ENCODE measurements around the gene CCDC63.

The CCDC63 gene

DNA sequence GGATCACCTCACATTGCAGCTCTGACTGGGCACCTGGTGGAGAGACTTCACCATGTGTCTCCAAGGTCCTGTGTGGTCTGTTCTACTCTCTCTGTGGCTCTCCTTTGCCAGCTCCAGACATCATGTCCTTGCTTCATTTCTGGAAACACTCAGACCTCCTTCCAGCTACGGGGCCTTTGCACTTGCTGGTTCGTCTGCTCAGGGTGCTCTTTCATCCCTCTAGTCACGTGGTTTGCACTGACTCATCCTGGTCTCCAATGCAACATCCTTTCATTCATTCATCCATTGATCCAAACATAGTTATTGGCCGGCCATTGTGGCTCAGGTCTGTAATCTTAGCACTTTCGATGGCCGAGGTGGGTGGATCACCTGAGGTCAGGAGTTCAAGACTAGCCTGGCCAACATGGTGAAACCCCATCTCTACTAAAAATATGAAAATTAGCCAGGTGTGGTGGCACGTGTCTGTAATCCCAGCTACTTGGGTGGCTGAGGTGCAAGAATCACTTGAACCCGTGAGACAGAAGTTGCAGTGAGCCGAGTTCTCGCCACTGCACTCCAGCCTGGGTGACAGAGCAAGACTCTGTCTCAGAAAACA is 23.9 kb upstream of the CCDC63 start:
- no peak for DNase-seq (ENCODE audit: low read depth in 1 of 2, low spot score in 1 of 2)
- Histone ChIP-seq H3K27ac (replicated peaks) (no peak overlapping the region), H3K4me3 (replicated peaks; ENCODE audit: insufficient read depth, low read length) (no peak overlapping the region), H3K27me3 (ENCODE audit: insufficient read depth, poor library complexity, severe bottlenecking) (no peaks in the 10 kb centered on the region)
- TF ChIP-seq CTCF (IDR thresholded peaks at IDR 0.05; ENCODE audit: insufficient read depth, low read length) (no peak), SPI1 (IDR thresholded peaks at IDR 0.05; ENCODE audit: borderline replicate concordance, low read depth) (no peak), POLR2AphosphoS5 (IDR thresholded peaks at IDR 0.05; ENCODE audit: low read depth) (no peak), GABPA (IDR thresholded peaks at IDR 0.05; ENCODE audit: low read depth) (no peak)

DNA sequence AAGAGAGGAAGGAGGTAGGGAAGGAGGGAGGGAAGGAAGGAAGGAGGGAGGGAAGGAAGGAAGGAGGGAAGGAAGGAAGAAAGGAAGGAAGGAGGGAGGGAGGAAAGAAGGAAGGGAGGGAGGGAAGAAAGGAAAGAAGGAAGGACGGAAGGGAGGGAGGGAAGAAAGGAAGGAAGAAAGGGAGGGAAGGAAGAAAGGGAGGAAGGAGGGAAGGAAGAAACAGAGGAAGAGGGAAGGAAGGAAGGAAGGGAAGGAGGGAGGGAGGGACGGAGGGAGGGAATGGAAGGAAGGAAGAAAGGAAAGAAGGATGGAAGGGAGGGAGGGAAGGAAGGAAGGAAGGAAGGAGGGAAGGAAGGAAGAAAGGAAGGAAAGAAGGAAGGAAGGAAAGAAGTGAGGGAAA is 22.4 kb upstream of the CCDC63 start:
- no peaks in the 10 kb centered on the region for H3K27me3 ChIP-seq (ENCODE audit: insufficient read depth, poor library complexity, severe bottlenecking)
- TF ChIP-seq CTCF (IDR thresholded peaks at IDR 0.05; ENCODE audit: insufficient read depth, low read length) (no peak), GABPA (IDR thresholded peaks at IDR 0.05; ENCODE audit: low read depth) (no peak), SPI1 (IDR thresholded peaks at IDR 0.05; ENCODE audit: borderline replicate concordance, low read depth) (no peak), REST (IDR thresholded peaks at IDR 0.05; ENCODE audit: insufficient replicate concordance, low read depth) (no peak), POLR2AphosphoS5 (IDR thresholded peaks at IDR 0.05; ENCODE audit: low read depth) (no peak)

DNA sequence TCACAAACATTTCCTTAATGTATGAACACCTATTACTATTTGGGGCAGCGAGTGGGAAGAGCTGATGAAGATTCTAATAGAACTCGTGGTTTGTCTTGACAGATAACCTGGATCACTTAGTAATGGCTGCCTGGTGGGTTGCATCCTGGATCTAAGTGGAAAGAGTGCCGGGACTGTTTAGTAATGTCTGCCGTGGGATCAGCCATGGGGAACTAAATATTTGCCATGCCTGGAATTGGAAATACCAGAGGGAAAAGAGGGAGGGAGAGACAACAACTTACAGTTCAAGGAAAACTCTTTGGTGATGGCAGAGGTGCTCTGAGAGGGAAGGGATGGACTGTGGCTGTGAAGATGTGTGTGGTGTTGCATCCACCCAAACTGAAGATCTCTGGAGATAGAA is 21.3 kb upstream of the CCDC63 start:
- H3K27me3 ChIP-seq (ENCODE audit: insufficient read depth, poor library complexity, severe bottlenecking): no peaks in the 10 kb centered on the region
- DNase-seq (ENCODE audit: low read depth in 1 of 2, low spot score in 1 of 2): no peak
- no peak overlapping the region for H3K4me3 ChIP-seq (replicated peaks; ENCODE audit: insufficient read depth, low read length)
- H3K27ac ChIP-seq (replicated peaks): no peak overlapping the region
- TF ChIP-seq CTCF (IDR thresholded peaks at IDR 0.05; ENCODE audit: insufficient read depth, low read length) (no peak), POLR2AphosphoS5 (IDR thresholded peaks at IDR 0.05; ENCODE audit: low read depth) (no peak), GABPA (IDR thresholded peaks at IDR 0.05; ENCODE audit: low read depth) (no peak), SPI1 (IDR thresholded peaks at IDR 0.05; ENCODE audit: borderline replicate concordance, low read depth) (no peak), REST (IDR thresholded peaks at IDR 0.05; ENCODE audit: insufficient replicate concordance, low read depth) (no peak)

More for the DNA sequence above, 22.4 kb upstream of the CCDC63 start:
- H3K27ac ChIP-seq (replicated peaks): no peak overlapping the region
- DNase-seq (ENCODE audit: low read depth in 1 of 2, low spot score in 1 of 2): no peak
- no peak overlapping the region for H3K4me3 ChIP-seq (replicated peaks; ENCODE audit: insufficient read depth, low read length)

All from HL-60 (cell line).